Adrenal gland (tissue), 12 donors: ENCODE results near the gene ATXN10. TPM values are rescaled to one million over a fixed set of nuclear protein-coding genes. Genes with fewer than 3 reads are reported as not detected.
"Not testable (repeated sequence)": the region's sequence is repeated elsewhere in the genome, so short reads cannot be mapped to it uniquely, and the experiment has no call there.

Experiments
- DNase-seq, 7 donors: peaks; one replicate each; pipeline ENCODE4 v3.0.0-alpha.2; 2019 to 2020
- H3K27ac ChIP-seq, 5 donors: fragments of 200-600 bp; sonication (generic) in 4 of 5; 1 replicate in 3 of 5; 2 replicates in 2 of 5; pipeline versions ENCODE4 v1.5.1 to v1.8.0; 2016 to 2020; ENCODE audit warnings: mild to moderate bottlenecking in 1 of 5
- H3K27me3 ChIP-seq: fragments of 200-600 bp; 2 replicates; pipeline ENCODE4 v1.8.0; 2021
- H3K36me3 ChIP-seq, 2 donors: fragments of 200-600 bp; replicated peaks in 1 of 2; 1 replicate in 1 of 2; 2 replicates in 1 of 2; pipeline versions ENCODE4 v1.5.1 to v1.8.0; 2018 to 2022
- H3K4me1 ChIP-seq, 2 donors: fragments of 200-600 bp; replicated peaks in 1 of 2; 1 replicate in 1 of 2; 2 replicates in 1 of 2; pipeline versions ENCODE4 v1.5.1 to v1.8.0; 2018 to 2021
- H3K4me3 ChIP-seq, 4 donors: fragments of 200-600 bp; sonication (generic) in 3 of 4; one replicate each; pipeline ENCODE4 v1.5.1; 2016 to 2018
- H3K9me3 ChIP-seq, 3 donors: fragments of 200-600 bp; sonication (generic) in 1 of 3; replicated peaks in 1 of 3; 1 replicate in 2 of 3; 2 replicates in 1 of 3; pipeline versions ENCODE4 v1.5.1 to v1.8.0; 2016 to 2021
- CTCF ChIP-seq, 6 experiments: fragments of 450-650 bp in 4 of 6; fragments of 200-600 bp in 2 of 6; sonication (generic) in 1 of 6; IDR thresholded peaks; 1 replicate in 5 of 6; 2 replicates in 1 of 6; pipeline versions ENCODE4 v1.5.1 to v1.8.0; 2016 to 2021; ENCODE audit warnings: antibody characterized with exemption in 6 of 6, mild to moderate bottlenecking in 2 of 6, moderate library complexity in 1 of 6
- POLR2A ChIP-seq, 2 donors: fragments of 450-650 bp; IDR thresholded peaks; one replicate each; pipeline ENCODE4 v1.6.1; 2017; ENCODE audit warnings: antibody characterized with exemption in 2 of 2, mild to moderate bottlenecking in 2 of 2, moderate library complexity in 1 of 2
- WGBS, 4 donors: extraction: QIAGEN DNeasy Blood & Tissue Kit in 2 of 4; methylation state at CpG; one replicate each; pipeline versions ENCODE4 v1.1.5 to v1.1.7; 2013 to 2017; 5-methylcytosine and 5-hydroxymethylcytosine counted together
- intact Hi-C, 2 donors: fragments of 100-400 bp; cut with DNase I; formaldehyde crosslinking; loops; one replicate each; pipeline versions ENCODE4 v1.14.1 to v1.15.0; 2022 to 2023
- polyA plus RNA-seq, 3 donors: library from polyadenylated mRNA; stranded (reverse); fragments of 200-250 nt in 2 of 3; fragments of 350-450 nt in 1 of 3; fragmentation: Illumina TruSeq in 1 of 3; extraction: RNeasy Lipid Tissue Mini Kit (QIAGEN cat#74804) in 1 of 3; gene quantifications; one replicate each; pipeline ENCODE4 v1.2.3, GENCODE V29; 2013 to 2014
- total RNA-seq, 9 donors: library from RNA; depleted of rRNA in 4 of 9; stranded (reverse); fragments of >200 nt in 4 of 9; fragments of 120-200 nt in 1 of 9; fragmentation: NEBNext Ultra II Directional in 1 of 9; extraction: Animal tissue kit (Norgen Biotek cat#: 25700) in 1 of 9; gene quantifications; one replicate each; pipeline versions ENCODE4 v1.1.0 to v1.2.4, GENCODE V29; 2013 to 2023
- donor health status: healthy with polysubstance abuse.
- donor health status: Bipolar disorder and iron deficiency.
- donor health status: DM: yes; HTN: yes; CAD: no.
- donor health status: DM: no; HTN: no; CAD: no.
- donor health status: DM: no; HTN: no; CAD: no.
- donor health status: DM: yes; HTN: yes; CAD: no.

The ATXN10 gene
- total and polyA plus RNA-seq, 12 donors, result 21.2 to 306 (median 165) TPM

- Histone ChIP-seq H3K4me1 (peaks cover 19 to 50% of the 10 kb centered on the region in 2 donors), H3K27me3 (no peaks in the 10 kb centered on the region), H3K36me3 (no peaks in the 10 kb centered on the region), H3K4me3 (no peak overlapping the region), H3K27ac (peak overlapping the region in 2 of 5 donors; percentile 9 to 39), H3K9me3 (no peaks in the 10 kb centered on the region)
- 96 to 98% (median 97%) methylated on average over 8 of the region's 8 CpGs for WGBS, 4 donors
- TF ChIP-seq CTCF (IDR thresholded peaks at IDR 0.05) (no peak), POLR2A (IDR thresholded peaks at IDR 0.05) (no peak)
- intact Hi-C loops, result no loop called here
- no peak for DNase-seq
Measured at GRCh38 chr22:45788522-45788921, 116.9 kb downstream of the ATXN10 start.

DNA sequence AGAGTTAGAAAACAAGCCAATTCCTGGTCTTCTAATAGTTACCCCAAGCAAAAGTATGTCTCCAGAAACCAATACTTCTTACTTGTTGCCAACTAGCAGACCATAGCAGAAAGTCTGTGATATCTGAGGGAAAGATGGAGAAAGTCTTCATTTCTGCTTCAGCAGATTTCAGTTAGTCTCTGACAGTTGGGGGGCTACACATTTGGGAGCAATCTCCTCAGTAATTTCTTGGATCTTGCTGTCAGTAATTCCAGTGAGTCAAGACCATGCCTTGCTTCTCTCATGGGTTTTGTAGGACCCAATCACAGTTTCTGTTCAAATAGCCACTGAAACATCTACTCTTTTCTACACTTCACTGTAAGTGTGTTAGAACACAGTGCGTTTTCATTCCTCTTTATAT, 118.8 kb downstream of the ATXN10 start:
- no peak for DNase-seq
- no peaks in the 10 kb centered on the region for H3K27me3 ChIP-seq
- H3K9me3 ChIP-seq, result peaks cover 0 to 3% (median 0%) of the 10 kb centered on the region in 3 donors
- TF ChIP-seq POLR2A (IDR thresholded peaks at IDR 0.05), result no peak
- TF ChIP-seq CTCF (IDR thresholded peaks at IDR 0.05), result no peak
- intact Hi-C loops, result no loop called here
- WGBS, 4 donors, result 92 to 100% (median 99%) methylated on average over 1 of the region's 1 CpG
- H3K4me1 ChIP-seq, result peaks cover 7 to 37% of the 10 kb centered on the region in 2 donors
- no peaks in the 10 kb centered on the region for H3K36me3 ChIP-seq
- no peak overlapping the region for H3K27ac ChIP-seq
- H3K4me3 ChIP-seq, result no peak overlapping the region

GRCh38 chr22:45793161-45793560, 121.5 kb downstream of the ATXN10 start:
- H3K4me3 ChIP-seq, result no peak overlapping the region
- H3K9me3 ChIP-seq, result peaks cover 0 to 18% (median 0%) of the 10 kb centered on the region in 3 donors
- 92 to 97% (median 96%) methylated on average over 3 of the region's 3 CpGs for WGBS, 4 donors
- no peaks in the 10 kb centered on the region for H3K36me3 ChIP-seq
- peaks cover 4 to 25% of the 10 kb centered on the region in 2 donors for H3K4me1 ChIP-seq
- H3K27me3 ChIP-seq, result no peaks in the 10 kb centered on the region
- intact Hi-C loops, result no loop called here
- H3K27ac ChIP-seq, result no peak overlapping the region
- no peak for DNase-seq
- TF ChIP-seq CTCF (IDR thresholded peaks at IDR 0.05) (no peak), POLR2A (IDR thresholded peaks at IDR 0.05) (no peak)

DNA sequence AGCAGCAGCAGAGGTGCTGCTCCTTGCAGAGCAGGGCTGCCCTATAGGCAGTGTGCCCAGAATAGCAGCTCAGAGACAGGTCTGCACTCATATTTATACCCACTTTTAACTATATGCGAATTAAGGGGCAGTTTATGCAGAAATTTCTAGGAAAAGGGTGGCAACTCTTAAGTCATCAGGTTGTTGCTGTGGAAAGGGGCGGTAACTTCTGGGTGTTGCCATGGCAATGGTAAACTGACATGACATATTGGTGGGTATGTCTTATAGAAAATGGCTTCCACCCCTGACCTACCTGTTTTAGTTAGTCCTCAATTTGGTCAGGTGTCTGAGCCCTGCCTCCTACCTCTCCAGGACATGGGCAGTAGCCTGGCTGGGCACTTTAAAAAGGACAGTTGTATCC, 122.3 kb downstream of the ATXN10 start:
- intact Hi-C loops, result no loop called here
- DNase-seq, result no peak
- no peaks in the 10 kb centered on the region for H3K36me3 ChIP-seq
- H3K4me3 ChIP-seq, result no peak overlapping the region
- TF ChIP-seq POLR2A (IDR thresholded peaks at IDR 0.05), result no peak
- TF ChIP-seq CTCF (IDR thresholded peaks at IDR 0.05), result no peak
- peaks cover 4 to 25% of the 10 kb centered on the region in 2 donors for H3K4me1 ChIP-seq
- 89 to 97% (median 95%) methylated on average over 2 of the region's 2 CpGs for WGBS, 4 donors
- peaks cover 0 to 18% (median 0%) of the 10 kb centered on the region in 3 donors for H3K9me3 ChIP-seq
- peak overlapping the region in 1 of 5 donors; percentile 53 for H3K27ac ChIP-seq
- no peaks in the 10 kb centered on the region for H3K27me3 ChIP-seq

- WGBS, 4 donors, result 95 to 98% (median 96%) methylated on average over 9 of the region's 9 CpGs
- H3K27ac ChIP-seq, DNase-seq, H3K4me3 ChIP-seq, H3K27me3 ChIP-seq, H3K36me3 ChIP-seq, intact Hi-C loops: not testable (repeated sequence)
- Histone ChIP-seq H3K4me1 (peaks cover 4 to 25% of the 10 kb centered on the region in 2 donors), H3K9me3 (peaks cover 0 to 18% (median 0%) of the 10 kb centered on the region in 3 donors)
Measured at GRCh38 chr22:45796009-45796408, 124.4 kb downstream of the ATXN10 start.
